Non-pigmented ciliary epithelial cell (primary cell): ENCODE data around the gene WDR27.
"Not testable (repeated sequence)": the region's sequence is repeated elsewhere in the genome, so short reads cannot be mapped to it uniquely, and the experiment has no call there.

Source experiments
- DNase-seq: peaks from one replicate; pipeline ENCODE4 v3.0.0-alpha.2; 2010; ENCODE audit warnings: low read depth

WDR27 gene

GRCh38 chr6:169474362-169474761 lies 227.5 kb downstream of the WDR27 start:
- no peak for DNase-seq

- no peak for DNase-seq
Measured at GRCh38 chr6:169473663-169474062, 228.2 kb downstream of the WDR27 start.

GRCh38 chr6:169472786-169473416 lies 228.9 kb downstream of the WDR27 start:
- DNase-seq, result no peak

- DNase-seq, result no peak
Measured at GRCh38 chr6:169470790-169471189, 231.0 kb downstream of the WDR27 start.

- no peak for DNase-seq
Measured at GRCh38 chr6:169469028-169469427, 232.8 kb downstream of the WDR27 start.

GRCh38 chr6:169467755-169468154 lies 234.1 kb downstream of the WDR27 start:
- DNase-seq, result not testable (repeated sequence)

GRCh38 chr6:169466256-169466655 lies 235.6 kb downstream of the WDR27 start:
- DNase-seq, result not testable (repeated sequence)

GRCh38 chr6:169457762-169458161 lies 244.1 kb downstream of the WDR27 start:
- DNase-seq, result no peak

GRCh38 chr6:169456840-169457239 lies 245.0 kb downstream of the WDR27 start:
- DNase-seq, result no peak

- no peak for DNase-seq
Measured at GRCh38 chr6:169455470-169455869, 246.4 kb downstream of the WDR27 start.

GRCh38 chr6:169454872-169455204 lies 247.0 kb downstream of the WDR27 start:
- no peak for DNase-seq

- DNase-seq, result peak; percentile 35
Measured at GRCh38 chr6:169454204-169454871, 247.5 kb downstream of the WDR27 start.

- DNase-seq, result no peak
Measured at GRCh38 chr6:169452869-169453620, 248.8 kb downstream of the WDR27 start.

- DNase-seq, result peak; percentile 57
Measured at GRCh38 chr6:169452117-169452868, 249.5 kb downstream of the WDR27 start.

GRCh38 chr6:169451065-169451838 lies 250.6 kb downstream of the WDR27 start:
- no peak for DNase-seq

- no peak for DNase-seq
Measured at GRCh38 chr6:169450097-169450496, 251.7 kb downstream of the WDR27 start.

GRCh38 chr6:169449221-169449620 lies 252.6 kb downstream of the WDR27 start:
- DNase-seq, result no peak

GRCh38 chr6:169445661-169446581 lies 255.9 kb downstream of the WDR27 start:
- DNase-seq, result no peak

GRCh38 chr6:169445227-169445626 lies 256.6 kb downstream of the WDR27 start:
- no peak for DNase-seq

GRCh38 chr6:169441292-169441691 lies 260.5 kb downstream of the WDR27 start:
- DNase-seq, result no peak

- no peak for DNase-seq
Measured at GRCh38 chr6:169439710-169440109, 262.1 kb downstream of the WDR27 start.
